Liver (tissue), 9 donors: ENCODE measurements around the gene HSD11B1L. TPM values are rescaled to one million over a fixed set of nuclear protein-coding genes. Genes with fewer than 3 reads are reported as not detected.
A peak's percentile ranks its signal among the peaks of the same experiment; 100 is the strongest.

Source experiments
- DNase-seq: peaks from one replicate; pipeline ENCODE4 v3.0.0-alpha.2; 2017; ENCODE audit warnings: low spot score
- H3K27ac ChIP-seq, 2 donors: one replicate each; pipeline ENCODE4 v1.7.0; 2013; ENCODE audit warnings: inconsistent platforms in 2 of 2, low read length in 2 of 2, control low read depth in 1 of 2, low read depth in 1 of 2, mild to moderate bottlenecking in 1 of 2
- H3K27me3 ChIP-seq, 4 donors: one replicate each; pipeline versions ENCODE4 v1.6.1 to v1.7.0; 2013; ENCODE audit warnings: low read length in 3 of 4, inconsistent platforms in 1 of 4, mild to moderate bottlenecking in 1 of 4, moderate library complexity in 1 of 4; ENCODE audit not compliant: control insufficient read depth in 4 of 4, insufficient read depth in 4 of 4
- H3K36me3 ChIP-seq, 4 donors: one replicate each; pipeline versions ENCODE4 v1.6.1 to v1.7.0; 2013; ENCODE audit warnings: low read length in 3 of 4, mild to moderate bottlenecking in 3 of 4, low read depth in 1 of 4, moderate library complexity in 1 of 4; ENCODE audit not compliant: control insufficient read depth in 4 of 4, insufficient read depth in 3 of 4
- H3K4me1 ChIP-seq, 4 donors: one replicate each; pipeline versions ENCODE4 v1.6.1 to v1.7.0; 2013; ENCODE audit warnings: low read length in 3 of 4, mild to moderate bottlenecking in 3 of 4, moderate library complexity in 1 of 4; ENCODE audit not compliant: control insufficient read depth in 4 of 4, insufficient read depth in 4 of 4
- H3K4me3 ChIP-seq, 3 donors: one replicate each; pipeline versions ENCODE4 v1.6.1 to v1.7.0; 2013; ENCODE audit warnings: low read length in 3 of 3, control low read depth in 1 of 3, low read depth in 1 of 3, mild to moderate bottlenecking in 1 of 3
- H3K9ac ChIP-seq, 2 donors: one replicate each; pipeline ENCODE4 v1.7.0; 2013; ENCODE audit warnings: low read length in 2 of 2, mild to moderate bottlenecking in 2 of 2, moderate library complexity in 2 of 2, control low read depth in 1 of 2, low read depth in 1 of 2
- H3K9me3 ChIP-seq, 4 donors: one replicate each; pipeline versions ENCODE4 v1.6.1 to v1.7.0; 2013; ENCODE audit warnings: low read length in 3 of 4; ENCODE audit not compliant: control insufficient read depth in 4 of 4
- EGR1 ChIP-seq, 2 donors: IDR thresholded peaks; 2 replicates each; pipeline ENCODE4 v1.6.1; 2016 to 2018; ENCODE audit warnings: antibody characterized with exemption in 2 of 2, low read depth in 2 of 2
- FOXA1 ChIP-seq: IDR thresholded peaks from 2 replicates; pipeline ENCODE4 v1.6.1; 2016; ENCODE audit warnings: antibody characterized with exemption
- FOXA2 ChIP-seq: IDR thresholded peaks from 2 replicates; pipeline ENCODE4 v1.6.1; 2016; ENCODE audit warnings: antibody characterized with exemption
- HNF4G ChIP-seq: IDR thresholded peaks from 2 replicates; pipeline ENCODE4 v1.6.1; 2016; ENCODE audit warnings: antibody characterized with exemption
- JUND ChIP-seq, 2 donors: IDR thresholded peaks; 2 replicates each; pipeline ENCODE4 v1.6.1; 2016; ENCODE audit warnings: antibody characterized with exemption in 2 of 2
- MAX ChIP-seq: IDR thresholded peaks from 2 replicates; pipeline ENCODE4 v1.6.1; 2016; ENCODE audit warnings: antibody characterized with exemption
- NR2F2 ChIP-seq: IDR thresholded peaks from 2 replicates; pipeline ENCODE4 v1.6.1; 2016; ENCODE audit warnings: antibody characterized with exemption
- RAD21 ChIP-seq, 2 donors: IDR thresholded peaks; 2 replicates each; pipeline ENCODE4 v1.6.1; 2016; ENCODE audit warnings: antibody characterized with exemption in 2 of 2, mild to moderate bottlenecking in 2 of 2
- REST ChIP-seq: IDR thresholded peaks from 2 replicates; pipeline ENCODE4 v1.6.1; 2016; ENCODE audit warnings: antibody characterized with exemption, mild to moderate bottlenecking
- SP1 ChIP-seq: IDR thresholded peaks from 2 replicates; pipeline ENCODE4 v1.6.1; 2018; ENCODE audit warnings: antibody characterized with exemption, mild to moderate bottlenecking
- TAF1 ChIP-seq: conservative IDR thresholded peaks from 2 replicates; pipeline ENCODE4 v1.6.1; 2016; ENCODE audit warnings: antibody characterized with exemption, mild to moderate bottlenecking
- ZBTB33 ChIP-seq: IDR thresholded peaks from 2 replicates; pipeline ENCODE4 v1.6.1; 2016; ENCODE audit warnings: antibody characterized with exemption
- WGBS: extraction: QIAGEN DNeasy Blood & Tissue Kit; methylation state at CpG from one replicate; pipeline ENCODE4 v1.1.7; 2013; 5-methylcytosine and 5-hydroxymethylcytosine counted together
- polyA plus RNA-seq, 2 donors: library from polyadenylated mRNA; stranded (reverse) in 1 of 2; unstranded in 1 of 2; fragments of 200-250 nt in 1 of 2; fragments of >200 nt in 1 of 2; fragmentation: Nextera tagmentation in 1 of 2; extraction: Ambion mirVana in 1 of 2; gene quantifications; one replicate each; pipeline versions ENCODE4 v1.2.1 to v1.2.3, GENCODE V29; 2013 to 2015
- total RNA-seq, 2 donors: library from RNA; depleted of rRNA; stranded (reverse); fragments of >200 nt; gene quantifications; one replicate each; pipeline ENCODE4 v1.2.3, GENCODE V29; 2014
- TF ChIP-seq, protein P1 (sequence below): fragments of 150-350 bp; IDR thresholded peaks from 2 replicates; pipeline ENCODE4 v1.5.1; 2017; ENCODE audit warnings: improper control_type of control experiment, low read depth, low read length; ENCODE audit not compliant: missing input control
- donor health status: healthy.
- donor health status: healthy.
- donor health status: healthy.
- donor health status: healthy.
- donor health status: healthy.

Gene HSD11B1L
- total and polyA plus RNA-seq, 4 donors = 1.3 to 2.5 (median 1.9) TPM

DNA sequence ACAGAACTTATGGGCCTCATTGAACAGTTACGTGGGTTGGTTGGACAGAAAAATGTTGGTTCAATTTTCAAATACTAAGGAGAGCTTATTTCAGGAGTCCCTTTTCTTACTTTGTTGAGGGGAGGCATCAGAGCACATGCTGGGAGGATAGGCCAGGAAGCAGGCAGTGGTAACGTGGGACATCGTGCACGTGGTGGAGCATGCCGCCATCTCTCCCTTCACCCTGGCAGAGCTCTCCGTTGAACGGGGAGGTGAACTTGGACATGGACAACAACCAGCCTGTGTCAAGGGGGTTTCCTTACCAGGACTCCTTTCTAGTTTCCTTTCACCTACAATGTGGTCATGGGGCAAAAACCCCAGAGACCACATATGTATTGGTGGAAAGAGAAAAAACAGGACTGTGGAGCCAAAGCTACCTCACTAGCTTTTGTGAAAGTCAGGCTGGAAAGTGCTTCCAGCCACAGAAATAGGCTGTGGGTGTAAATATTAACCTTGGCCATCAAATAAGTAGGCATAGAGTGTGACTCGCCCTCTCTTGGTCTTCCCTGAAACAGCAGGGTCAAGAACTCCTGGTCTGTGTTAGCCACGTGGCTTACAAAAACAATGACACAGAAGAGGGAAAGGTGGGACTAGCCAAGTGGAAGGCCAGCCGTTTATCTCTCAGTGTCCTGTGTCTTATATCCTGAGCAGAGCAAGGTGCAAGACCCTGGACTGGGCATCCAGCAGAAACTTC is 14.9 kb upstream of the HSD11B1L start (continued):
- no peak for TF ChIP-seq NR2F2
- no peak for TF ChIP-seq FOXA1
- TF ChIP-seq, protein P1, sequence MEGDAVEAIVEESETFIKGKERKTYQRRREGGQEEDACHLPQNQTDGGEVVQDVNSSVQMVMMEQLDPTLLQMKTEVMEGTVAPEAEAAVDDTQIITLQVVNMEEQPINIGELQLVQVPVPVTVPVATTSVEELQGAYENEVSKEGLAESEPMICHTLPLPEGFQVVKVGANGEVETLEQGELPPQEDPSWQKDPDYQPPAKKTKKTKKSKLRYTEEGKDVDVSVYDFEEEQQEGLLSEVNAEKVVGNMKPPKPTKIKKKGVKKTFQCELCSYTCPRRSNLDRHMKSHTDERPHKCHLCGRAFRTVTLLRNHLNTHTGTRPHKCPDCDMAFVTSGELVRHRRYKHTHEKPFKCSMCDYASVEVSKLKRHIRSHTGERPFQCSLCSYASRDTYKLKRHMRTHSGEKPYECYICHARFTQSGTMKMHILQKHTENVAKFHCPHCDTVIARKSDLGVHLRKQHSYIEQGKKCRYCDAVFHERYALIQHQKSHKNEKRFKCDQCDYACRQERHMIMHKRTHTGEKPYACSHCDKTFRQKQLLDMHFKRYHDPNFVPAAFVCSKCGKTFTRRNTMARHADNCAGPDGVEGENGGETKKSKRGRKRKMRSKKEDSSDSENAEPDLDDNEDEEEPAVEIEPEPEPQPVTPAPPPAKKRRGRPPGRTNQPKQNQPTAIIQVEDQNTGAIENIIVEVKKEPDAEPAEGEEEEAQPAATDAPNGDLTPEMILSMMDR = peak; percentile 50
- peak; percentile 13 for TF ChIP-seq HNF4G
- TF ChIP-seq ZBTB33 = no peak

DNA sequence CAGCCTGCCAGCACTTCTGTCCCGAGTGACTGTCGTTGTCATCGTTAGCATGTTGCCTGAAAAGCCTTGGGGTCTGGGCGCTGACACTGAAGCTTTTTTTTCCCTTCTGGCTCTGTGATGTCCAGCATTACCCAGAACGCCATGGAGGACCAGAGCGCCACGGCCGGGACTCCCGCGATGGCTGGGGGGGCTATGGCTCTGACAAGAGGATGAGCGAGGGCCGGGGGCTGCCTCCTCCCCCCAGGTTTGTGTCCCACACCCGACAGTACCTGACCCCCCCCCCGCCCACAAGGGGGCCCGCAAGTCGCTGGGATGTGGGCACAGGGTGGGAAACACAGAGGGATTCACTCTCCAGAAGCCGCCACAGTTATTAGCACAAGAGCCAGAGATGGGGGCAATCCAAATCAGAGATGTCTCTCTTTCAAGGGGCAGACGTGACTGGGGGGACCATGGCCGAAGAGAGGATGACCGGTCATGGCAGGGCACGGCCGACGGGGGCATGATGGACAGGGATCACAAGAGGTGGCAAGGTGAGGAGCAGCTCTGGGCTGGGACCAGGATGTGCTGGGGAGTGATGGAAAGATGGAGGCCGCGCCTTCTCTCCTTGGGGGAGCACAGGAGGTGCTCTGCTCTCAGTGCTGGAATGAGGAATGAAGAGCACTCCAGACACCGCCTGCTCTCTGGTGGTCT is 13.8 kb upstream of the HSD11B1L start:
- H3K9me3 ChIP-seq = no peaks in the 10 kb centered on the region
- no peak overlapping the region for H3K4me3 ChIP-seq
- peaks cover 2 to 21% (median 13%) of the 10 kb centered on the region in 4 donors for H3K4me1 ChIP-seq
- H3K36me3 ChIP-seq = peaks cover 27 to 75% (median 52%) of the 10 kb centered on the region in 4 donors
- peak overlapping the region; percentile 16 to 84 for H3K27ac ChIP-seq
- 92% methylated on average over 26 of the region's 26 CpGs for WGBS
- H3K9ac ChIP-seq = no peak overlapping the region
- no peak for TF ChIP-seq REST
- TF ChIP-seq SP1 = no peak
- no peak for TF ChIP-seq FOXA2
- DNase-seq = no peak
- H3K27me3 ChIP-seq = no peaks in the 10 kb centered on the region

GRCh38 chr19:5667751-5668271 is 13.0 kb upstream of the HSD11B1L start:
- H3K9ac ChIP-seq = no peak overlapping the region
- TF ChIP-seq TAF1 = no peak
- no peak for TF ChIP-seq JUND (IDR thresholded peaks at IDR 0.05)
- TF ChIP-seq REST = no peak
- TF ChIP-seq ZBTB33 = no peak
- TF ChIP-seq RAD21 (IDR thresholded peaks at IDR 0.05) = no peak
- no peak for TF ChIP-seq MAX
- TF ChIP-seq EGR1 (IDR thresholded peaks at IDR 0.05; ENCODE audit: low read depth in 2 of 2) = no peak
- peaks cover 26 to 69% (median 49%) of the 10 kb centered on the region in 4 donors for H3K36me3 ChIP-seq
- H3K27me3 ChIP-seq = no peaks in the 10 kb centered on the region
- peaks cover 2 to 21% (median 13%) of the 10 kb centered on the region in 4 donors for H3K4me1 ChIP-seq
- DNase-seq = no peak
- no peaks in the 10 kb centered on the region for H3K9me3 ChIP-seq
- 93% methylated on average over 22 of the region's 22 CpGs for WGBS
- no peak overlapping the region for H3K27ac ChIP-seq
- no peak overlapping the region for H3K4me3 ChIP-seq
